Kidney epithelial cell (primary cell): ENCODE data around the gene EMP1. TPM values are rescaled to one million over a fixed set of nuclear protein-coding genes. Genes with fewer than 3 reads are reported as not detected.

Source experiments
- DNase-seq: peaks from one replicate; pipeline ENCODE4 v3.0.0-alpha.2; 2010; ENCODE audit warnings: low read depth
- H3K27me3 ChIP-seq: 2 replicates; pipeline ENCODE4 v1.6.0; 2011; ENCODE audit warnings: low read length; ENCODE audit not compliant: control insufficient read depth, insufficient read depth
- H3K36me3 ChIP-seq: 2 replicates; pipeline ENCODE4 v1.5.1; 2011; ENCODE audit warnings: low read length; ENCODE audit not compliant: control insufficient read depth, insufficient read depth
- H3K4me3 ChIP-seq: 2 replicates; pipeline ENCODE4 v1.5.1; 2011; ENCODE audit warnings: low read depth, mild to moderate bottlenecking, control low read depth, low read length
- total RNA-seq: library from RNA; depleted of rRNA; stranded (reverse); fragments of >200 nt; gene quantifications from 2 replicates; pipeline ENCODE4 v1.2.3, GENCODE V29; 2015
- TF ChIP-seq, protein P1 (sequence below): IDR thresholded peaks from 2 replicates; pipeline ENCODE4 v1.5.1; 2011; ENCODE audit warnings: mild to moderate bottlenecking, moderate library complexity, low read length, control low read depth, inconsistent platforms; ENCODE audit not compliant: insufficient read depth, poor library complexity, severe bottlenecking

EMP1 gene
- total RNA-seq, 1 donor from 2014 or later = 241 TPM

DNA sequence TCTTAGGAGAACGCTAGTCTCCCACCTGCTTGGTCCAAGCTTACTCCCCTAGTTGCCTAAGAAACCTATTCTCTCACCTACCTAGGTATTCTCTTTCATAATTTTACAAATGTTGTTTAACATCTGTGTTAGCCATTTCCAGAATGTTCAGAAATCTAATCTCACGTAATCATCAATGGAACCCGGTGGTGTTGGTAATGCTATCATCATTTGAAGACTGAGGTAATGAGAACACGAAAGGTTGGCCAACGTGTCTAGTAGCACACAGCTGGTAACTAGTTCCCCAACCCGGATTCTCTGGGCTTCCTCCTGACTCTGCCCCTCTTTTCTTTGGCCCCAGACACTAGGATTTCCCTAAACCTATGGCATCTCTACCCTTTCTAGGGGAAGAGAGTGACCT lies 43.8 kb upstream of the EMP1 start:
- H3K27me3 ChIP-seq = no peaks in the 10 kb centered on the region
- TF ChIP-seq, protein P1, sequence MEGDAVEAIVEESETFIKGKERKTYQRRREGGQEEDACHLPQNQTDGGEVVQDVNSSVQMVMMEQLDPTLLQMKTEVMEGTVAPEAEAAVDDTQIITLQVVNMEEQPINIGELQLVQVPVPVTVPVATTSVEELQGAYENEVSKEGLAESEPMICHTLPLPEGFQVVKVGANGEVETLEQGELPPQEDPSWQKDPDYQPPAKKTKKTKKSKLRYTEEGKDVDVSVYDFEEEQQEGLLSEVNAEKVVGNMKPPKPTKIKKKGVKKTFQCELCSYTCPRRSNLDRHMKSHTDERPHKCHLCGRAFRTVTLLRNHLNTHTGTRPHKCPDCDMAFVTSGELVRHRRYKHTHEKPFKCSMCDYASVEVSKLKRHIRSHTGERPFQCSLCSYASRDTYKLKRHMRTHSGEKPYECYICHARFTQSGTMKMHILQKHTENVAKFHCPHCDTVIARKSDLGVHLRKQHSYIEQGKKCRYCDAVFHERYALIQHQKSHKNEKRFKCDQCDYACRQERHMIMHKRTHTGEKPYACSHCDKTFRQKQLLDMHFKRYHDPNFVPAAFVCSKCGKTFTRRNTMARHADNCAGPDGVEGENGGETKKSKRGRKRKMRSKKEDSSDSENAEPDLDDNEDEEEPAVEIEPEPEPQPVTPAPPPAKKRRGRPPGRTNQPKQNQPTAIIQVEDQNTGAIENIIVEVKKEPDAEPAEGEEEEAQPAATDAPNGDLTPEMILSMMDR = no peak
- H3K4me3 ChIP-seq = no peak overlapping the region
- H3K36me3 ChIP-seq = no peaks in the 10 kb centered on the region
- DNase-seq = no peak

DNA sequence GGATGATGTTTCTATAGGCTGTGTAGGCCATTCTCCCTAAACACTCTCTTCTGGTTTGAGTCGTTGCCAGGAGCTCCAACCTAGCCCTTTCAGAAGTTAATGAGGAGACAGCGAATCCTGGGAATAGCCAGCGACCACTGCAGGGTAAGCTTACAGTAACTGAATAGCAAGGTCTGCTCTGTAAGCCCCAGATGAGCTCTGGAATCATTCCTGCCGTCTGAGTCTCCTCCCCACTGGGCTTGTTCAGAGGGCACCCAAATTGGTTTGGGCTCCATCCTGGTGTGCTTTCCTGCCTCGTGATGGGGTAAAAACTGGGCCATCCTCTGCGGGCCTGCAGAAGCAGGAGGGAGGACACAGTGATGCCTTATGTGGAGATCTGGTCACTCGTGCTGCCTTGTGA lies 43.3 kb upstream of the EMP1 start:
- Histone ChIP-seq H3K4me3 (no peak overlapping the region), H3K27me3 (no peaks in the 10 kb centered on the region), H3K36me3 (no peaks in the 10 kb centered on the region)
- no peak for DNase-seq
- TF ChIP-seq, protein P1 = no peak

DNA sequence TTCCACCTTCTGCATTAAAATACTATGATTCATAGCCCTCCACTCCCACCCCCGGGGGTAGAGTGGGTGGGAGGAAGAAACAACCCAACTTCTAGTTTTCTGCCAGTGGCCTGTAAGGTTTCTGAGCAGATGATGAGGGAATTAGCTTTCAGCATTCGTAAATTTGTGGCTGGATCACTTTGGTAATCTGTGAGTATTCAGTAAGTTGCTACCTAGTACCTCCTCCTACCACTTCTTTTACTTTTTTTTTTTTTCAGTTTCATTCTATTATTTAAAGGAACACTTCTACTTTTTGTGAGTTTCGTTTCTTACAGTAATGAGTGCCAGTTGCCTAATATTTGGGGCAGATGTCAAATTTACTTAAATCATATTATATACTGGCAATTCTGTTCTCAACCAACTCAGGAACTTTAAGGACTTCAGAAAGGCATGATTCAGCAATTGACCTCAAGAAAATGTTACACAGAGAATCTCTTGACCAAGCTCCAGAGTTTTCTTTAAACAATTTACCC lies 42.4 kb upstream of the EMP1 start:
- no peaks in the 10 kb centered on the region for H3K36me3 ChIP-seq
- no peak for DNase-seq
- H3K27me3 ChIP-seq = no peaks in the 10 kb centered on the region
- TF ChIP-seq, protein P1 = no peak
- no peak overlapping the region for H3K4me3 ChIP-seq

DNA sequence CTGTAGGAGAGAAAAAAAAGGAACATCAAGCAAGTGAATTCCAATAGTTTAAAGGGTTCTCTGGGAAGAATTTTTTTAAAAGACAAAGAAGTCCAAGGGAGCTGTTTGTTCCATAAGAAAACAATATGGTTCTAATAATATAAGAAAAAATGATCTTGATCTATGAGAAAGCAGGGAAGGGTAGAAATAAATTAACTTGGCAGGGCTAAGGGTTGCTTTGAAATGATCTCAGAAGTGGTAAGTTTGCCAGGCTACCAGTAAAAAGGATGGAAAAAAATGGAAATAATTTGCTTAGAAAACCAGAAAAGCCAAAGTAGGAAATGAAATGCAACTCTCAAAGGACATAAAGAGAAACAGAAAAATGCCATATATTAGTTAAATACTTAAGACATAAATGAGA lies 41.7 kb upstream of the EMP1 start:
- Histone ChIP-seq H3K4me3 (no peak overlapping the region), H3K27me3 (no peaks in the 10 kb centered on the region), H3K36me3 (no peaks in the 10 kb centered on the region)
- TF ChIP-seq, protein P1 = no peak
- DNase-seq = no peak

DNA sequence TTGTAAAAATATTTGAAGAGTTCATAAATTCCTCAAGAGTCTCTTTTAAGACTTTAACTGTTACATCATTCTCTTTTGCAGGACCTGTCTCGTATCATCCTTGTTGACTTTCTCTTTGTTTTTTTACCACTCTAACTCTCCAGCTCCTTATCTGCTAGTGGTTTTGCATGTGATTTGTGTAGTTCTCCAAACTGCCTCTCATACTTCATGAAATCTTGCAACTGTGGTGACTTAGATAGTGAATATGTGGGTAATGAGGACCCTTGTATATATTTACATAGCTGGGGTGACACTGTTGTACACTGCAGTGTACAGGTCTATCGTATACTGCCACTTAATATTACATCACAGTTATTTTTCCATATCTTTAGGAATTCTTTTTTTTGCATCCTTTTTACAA lies 40.2 kb upstream of the EMP1 start:
- H3K4me3 ChIP-seq = no peak overlapping the region
- H3K27me3 ChIP-seq = no peaks in the 10 kb centered on the region
- TF ChIP-seq, protein P1 = no peak
- no peaks in the 10 kb centered on the region for H3K36me3 ChIP-seq
- no peak for DNase-seq

DNA sequence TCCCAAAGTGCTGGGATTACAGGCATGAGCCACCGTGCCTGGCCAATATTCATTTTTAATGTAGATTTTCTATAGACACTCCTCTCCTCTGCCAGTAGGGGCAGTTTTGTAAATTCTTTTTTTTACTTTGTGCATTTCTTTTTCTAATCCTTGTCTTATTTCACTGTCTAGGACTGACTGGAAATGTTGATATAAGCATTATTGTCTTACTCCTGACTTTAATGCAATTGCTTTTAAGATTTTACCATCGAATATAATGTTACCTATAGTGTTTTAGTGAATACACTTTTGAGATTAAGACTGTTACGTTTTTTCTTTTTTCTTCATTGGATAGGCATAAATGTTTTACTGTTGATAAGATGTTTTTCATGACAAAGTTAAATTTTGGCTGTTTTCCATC lies 35.4 kb upstream of the EMP1 start:
- H3K4me3 ChIP-seq = no peak overlapping the region
- no peaks in the 10 kb centered on the region for H3K36me3 ChIP-seq
- peaks cover 3% of the 10 kb centered on the region for H3K27me3 ChIP-seq
- DNase-seq = no peak
- TF ChIP-seq, protein P1 = peak; percentile 29
